ENCODE data around the gene TAL2. TPM values are rescaled to one million over a fixed set of nuclear protein-coding genes. Genes with fewer than 3 reads are reported as not detected.

TAL2 gene
- total RNA-seq, 2 experiments from 2014 or later, result not detected

DNA sequence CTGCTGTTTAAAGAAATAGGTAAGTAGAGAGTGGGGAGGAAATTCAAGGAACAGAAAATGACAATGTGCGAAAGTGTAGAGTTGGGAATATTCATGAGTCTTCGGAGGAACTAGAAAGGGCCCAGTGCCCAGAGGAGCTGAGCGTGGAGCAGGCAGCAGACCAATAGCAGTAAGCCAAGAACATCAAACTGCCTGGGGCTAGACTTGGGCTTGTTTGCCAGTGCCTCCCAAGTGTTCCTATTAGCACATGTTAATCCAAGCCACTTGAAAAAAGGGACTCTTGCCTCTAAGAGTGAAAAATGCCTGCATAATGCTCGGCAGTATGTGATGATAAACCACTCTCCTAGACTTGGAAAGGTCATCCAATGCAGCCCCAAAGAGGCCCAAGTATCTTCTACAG is 1.2 kb upstream of the TAL2 start:
- TF ChIP-seq EZH2phosphoT487 (IDR thresholded peaks at IDR 0.05; ENCODE audit: borderline replicate concordance, low read depth, low read length), result no peak
- H3K36me3 ChIP-seq (ENCODE audit: insufficient read depth, low read length), result no peaks in the 10 kb centered on the region
- no peak for DNase-seq (ENCODE audit: low spot score)
- POLR2A ChIA-PET, result interaction anchor here (0.6 kb wide), 1 partner anchor 1107 kb away, joined by 3 read pairs; no protein-coding TSS in a partner anchor
- H3K4me2 ChIP-seq (ENCODE audit: low read length), result no peak overlapping the region
- no peaks in the 10 kb centered on the region for H3K9me3 ChIP-seq (ENCODE audit: low read length)
- no peaks in the 10 kb centered on the region for H3K79me2 ChIP-seq (ENCODE audit: insufficient read depth, low read depth, low read length)
- H4K20me1 ChIP-seq (ENCODE audit: insufficient read depth, low read length), result no peaks in the 10 kb centered on the region
- no peak overlapping the region for H3K4me3 ChIP-seq (ENCODE audit: low read depth, low read length, poor library complexity, severe bottlenecking)
- H3K4me1 ChIP-seq (ENCODE audit: insufficient read depth, low read length, poor library complexity, severe bottlenecking), result peaks cover 14% of the 10 kb centered on the region
- no peak overlapping the region for H3K27ac ChIP-seq (ENCODE audit: low read depth, low read length, poor library complexity, severe bottlenecking)
- CTCF ChIA-PET (ENCODE audit: unreplicated experiment), result no interaction called here
- no peaks in the 10 kb centered on the region for H3K9me2 ChIP-seq (ENCODE audit: insufficient read depth, low read length)
- H2AFZ ChIP-seq (ENCODE audit: low read length), result no peak overlapping the region
- BruUV-seq (replicated peaks), result no TSS peak
- intact Hi-C loops (cut with micrococcal nuclease; ENCODE audit: unreplicated experiment), result no loop called here

GRCh38 chr9:105663914-105664313 is 1.7 kb downstream of the TAL2 start:
- ChIA-PET CTCF (ENCODE audit: unreplicated experiment) (interaction anchor here (1.0 kb wide), 1 partner anchor 54 kb away, joined by 3 read pairs; no protein-coding TSS in a partner anchor), POLR2A (interaction anchor here (0.6 to 1.2 kb wide), 4 partner anchors 8 to 1517 kb away, joined by 3 to 6 read pairs (median 6); no protein-coding TSS in a partner anchor)
- no peaks in the 10 kb centered on the region for H4K20me1 ChIP-seq (ENCODE audit: insufficient read depth, low read length)
- no peak overlapping the region for H2AFZ ChIP-seq (ENCODE audit: low read length)
- no peak overlapping the region for H3K27ac ChIP-seq (ENCODE audit: low read depth, low read length, poor library complexity, severe bottlenecking)
- intact Hi-C loops (cut with micrococcal nuclease; ENCODE audit: unreplicated experiment), result no loop called here
- no peaks in the 10 kb centered on the region for H3K9me3 ChIP-seq (ENCODE audit: low read length)
- no peak overlapping the region for H3K4me2 ChIP-seq (ENCODE audit: low read length)
- H3K9me2 ChIP-seq (ENCODE audit: insufficient read depth, low read length), result no peaks in the 10 kb centered on the region
- H3K36me3 ChIP-seq (ENCODE audit: insufficient read depth, low read length), result no peaks in the 10 kb centered on the region
- H3K4me3 ChIP-seq (ENCODE audit: low read depth, low read length, poor library complexity, severe bottlenecking), result no peak overlapping the region
- DNase-seq (ENCODE audit: low spot score), result no peak
- H3K4me1 ChIP-seq (ENCODE audit: insufficient read depth, low read length, poor library complexity, severe bottlenecking), result peaks cover 14% of the 10 kb centered on the region
- TF ChIP-seq EZH2phosphoT487 (IDR thresholded peaks at IDR 0.05; ENCODE audit: borderline replicate concordance, low read depth, low read length) (no peak), CTCF (conservative IDR thresholded peaks at IDR 0.05; ENCODE audit: low read length) (no peak)
- no TSS peak for BruUV-seq (replicated peaks)
- no peaks in the 10 kb centered on the region for H3K79me2 ChIP-seq (ENCODE audit: insufficient read depth, low read depth, low read length)

- ChIA-PET POLR2A (interaction anchor here (0.6 to 1.5 kb wide), 6 partner anchors 11 to 73 kb away, joined by 3 to 4 read pairs (median 4); no protein-coding TSS in a partner anchor), CTCF (ENCODE audit: unreplicated experiment) (interaction anchor here (0.6 kb wide), 1 partner anchor 49 kb away, joined by 3 read pairs; no protein-coding TSS in a partner anchor)
- no peaks in the 10 kb centered on the region for H3K79me2 ChIP-seq (ENCODE audit: insufficient read depth, low read depth, low read length)
- no peaks in the 10 kb centered on the region for H4K20me1 ChIP-seq (ENCODE audit: insufficient read depth, low read length)
- H2AFZ ChIP-seq (ENCODE audit: low read length), result no peak overlapping the region
- intact Hi-C loops (cut with micrococcal nuclease; ENCODE audit: unreplicated experiment), result no loop called here
- no TSS peak for BruUV-seq (replicated peaks)
- no peak overlapping the region for H3K4me2 ChIP-seq (ENCODE audit: low read length)
- no peaks in the 10 kb centered on the region for H3K9me3 ChIP-seq (ENCODE audit: low read length)
- no peak for DNase-seq (ENCODE audit: low spot score)
- TF ChIP-seq CTCF (conservative IDR thresholded peaks at IDR 0.05; ENCODE audit: low read length), result no peak
- no peak for TF ChIP-seq EZH2phosphoT487 (IDR thresholded peaks at IDR 0.05; ENCODE audit: borderline replicate concordance, low read depth, low read length)
- no peak overlapping the region for H3K27ac ChIP-seq (ENCODE audit: low read depth, low read length, poor library complexity, severe bottlenecking)
- no peaks in the 10 kb centered on the region for H3K36me3 ChIP-seq (ENCODE audit: insufficient read depth, low read length)
- no peak overlapping the region for H3K4me3 ChIP-seq (ENCODE audit: low read depth, low read length, poor library complexity, severe bottlenecking)
- peaks cover 12% of the 10 kb centered on the region for H3K4me1 ChIP-seq (ENCODE audit: insufficient read depth, low read length, poor library complexity, severe bottlenecking)
- no peaks in the 10 kb centered on the region for H3K9me2 ChIP-seq (ENCODE audit: insufficient read depth, low read length)
These were observed 5.6 kb downstream of the TAL2 start for GRCh38 chr9:105667867-105668266.

Measured in OCI-LY7 (cell line).